DMS53 treated with DMSO at 0.1 percent for 48 hours (cell line): ENCODE measurements around the gene BUB1.
"Not testable (repeated sequence)": the region's sequence is repeated elsewhere in the genome, so short reads cannot be mapped to it uniquely, and the experiment has no call there.

Source experiments
- DNase-seq: peaks from one replicate; lab custom pipeline; 2025; ENCODE audit not compliant: unreplicated experiment; lab: John Stamatoyannopoulos, UW

BUB1 gene

GRCh38 chr2:110605057-110605456, 72.8 kb downstream of the BUB1 start:
- not testable (repeated sequence) for DNase-seq

DNA sequence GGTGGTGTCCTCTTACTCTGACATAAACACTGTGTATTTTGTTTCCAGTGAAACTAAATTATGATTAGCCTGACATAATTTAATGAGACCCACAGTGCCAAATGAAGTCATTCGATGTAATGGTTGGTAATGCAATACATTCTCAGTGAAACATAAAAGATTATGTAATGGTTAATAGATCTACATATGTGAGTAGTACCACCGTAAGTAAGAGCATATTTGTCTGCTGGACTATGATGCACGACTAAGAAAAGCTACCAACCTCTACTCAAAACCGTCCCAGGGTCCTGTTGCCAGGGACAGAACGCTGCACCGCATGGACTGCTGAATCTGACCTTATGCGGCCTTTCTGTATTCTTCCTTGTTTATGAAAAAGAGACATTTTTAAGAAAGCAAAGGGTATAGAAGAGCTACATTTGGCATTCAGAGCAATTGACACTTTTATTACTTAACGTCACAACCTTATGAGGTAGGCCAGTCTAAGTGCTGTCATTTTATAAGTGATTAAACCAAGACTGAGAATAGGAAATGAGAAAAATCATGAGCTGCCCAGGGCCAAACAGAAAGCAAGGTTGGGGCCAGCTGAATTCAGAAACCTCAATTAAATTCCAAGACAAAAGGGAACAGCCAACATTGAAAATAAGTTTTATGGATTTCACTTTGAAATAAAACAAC, 73.8 kb downstream of the BUB1 start:
- DNase-seq = not testable (repeated sequence)

- not testable (repeated sequence) for DNase-seq
Measured at GRCh38 chr2:110602139-110602538, 75.7 kb downstream of the BUB1 start.

- DNase-seq = not testable (repeated sequence)
Measured at GRCh38 chr2:110591973-110592372, 85.9 kb downstream of the BUB1 start.

GRCh38 chr2:110589677-110590330, 88.1 kb downstream of the BUB1 start:
- not testable (repeated sequence) for DNase-seq

DNA sequence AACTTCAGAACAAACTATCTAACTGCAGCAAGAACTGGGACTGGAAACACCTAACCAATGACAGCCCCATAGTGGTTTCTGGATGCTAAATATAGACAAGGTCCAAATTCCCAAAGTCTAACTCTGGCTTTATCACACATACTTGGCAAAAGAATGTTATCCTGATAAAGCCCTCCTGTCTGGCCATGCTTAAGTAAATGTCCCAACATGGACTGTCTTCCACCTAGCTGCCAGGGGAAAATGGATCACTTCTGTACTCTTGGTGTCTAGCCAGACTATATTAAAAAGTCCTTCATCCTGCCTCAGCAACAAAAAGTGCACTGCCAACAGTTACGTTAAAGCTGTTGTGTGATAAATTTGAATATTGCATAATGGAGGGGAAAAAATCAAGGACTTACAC, 89.3 kb downstream of the BUB1 start:
- DNase-seq = not testable (repeated sequence)
